ENCODE results near the gene NEAT1. TPM values are rescaled to one million over a fixed set of nuclear protein-coding genes. Genes with fewer than 3 reads are reported as not detected.

Gene NEAT1
- total RNA-seq, 1 donor from 2014 or later, result 411 TPM

DNA sequence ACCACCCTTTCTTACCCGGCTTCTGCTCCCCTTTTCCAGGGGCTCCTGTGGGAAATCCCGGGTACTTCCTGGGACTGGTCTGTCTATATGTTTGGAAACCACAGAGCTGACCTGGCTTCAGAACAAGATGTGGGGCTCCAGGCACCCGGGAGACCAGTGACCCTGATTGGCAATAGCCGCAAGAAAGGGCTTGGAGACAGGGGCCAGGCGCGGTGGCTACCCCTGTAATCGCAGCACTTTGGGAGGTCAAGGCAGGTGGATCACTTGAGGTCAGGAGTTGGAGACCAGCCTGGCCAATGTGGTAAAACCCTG, 3.2 kb upstream of the NEAT1 start:
- Mint-ChIP-seq H3K9me3 (no peaks in the 10 kb centered on the region), H3K27ac (peak overlapping the region; percentile 100), H3K27me3 (peaks cover 5% of the 10 kb centered on the region), H3K36me3 (ENCODE audit: low read depth) (peaks cover 26% of the 10 kb centered on the region), H3K4me3 (peak overlapping the region; percentile 100), H3K4me1 (peaks cover 57% of the 10 kb centered on the region)
- intact Hi-C loops (cut with micrococcal nuclease), result no loop called here
- no peak for DNase-seq

DNA sequence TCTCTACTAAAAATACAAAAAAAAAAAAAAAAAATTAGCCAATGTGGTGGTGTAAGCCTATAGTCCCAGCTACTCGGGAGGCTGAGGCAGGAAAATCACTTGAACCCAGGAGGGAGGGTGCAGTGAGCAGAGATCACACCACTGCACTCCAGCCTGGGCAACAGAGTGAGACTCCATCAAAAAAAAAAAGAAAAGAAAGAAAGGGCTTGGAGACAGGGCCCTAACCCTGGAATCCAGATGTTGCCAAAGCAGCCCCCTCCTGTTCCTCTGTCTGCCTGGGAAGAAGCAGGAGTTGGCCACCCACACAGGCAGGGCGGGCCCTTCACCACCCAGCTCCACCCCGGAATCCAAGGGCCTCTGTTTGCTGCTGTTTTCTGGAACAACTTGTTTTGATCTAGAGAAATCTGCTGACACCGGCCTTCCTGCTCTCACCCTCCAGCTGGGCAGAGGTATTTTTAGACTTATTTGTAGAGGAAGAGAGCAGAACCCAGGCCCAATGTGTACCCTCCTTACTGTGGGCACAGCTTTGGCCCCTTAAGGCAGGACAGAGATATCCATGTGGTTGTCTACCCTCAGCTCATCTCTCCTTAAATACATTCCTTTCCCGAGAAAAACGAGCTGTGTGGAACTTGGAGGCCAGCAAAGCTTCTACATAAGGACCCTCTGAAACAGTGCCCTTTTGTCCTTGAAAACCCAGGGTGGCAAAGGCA, 2.7 kb upstream of the NEAT1 start:
- DNase-seq, result peak; percentile 93
- peaks cover 31% of the 10 kb centered on the region for H3K36me3 Mint-ChIP-seq (ENCODE audit: low read depth)
- H3K27me3 Mint-ChIP-seq, result peaks cover 7% of the 10 kb centered on the region
- peak overlapping the region; percentile 100 for H3K4me3 Mint-ChIP-seq
- H3K27ac Mint-ChIP-seq, result peak overlapping the region; percentile 100
- intact Hi-C loops (cut with micrococcal nuclease), result no loop called here
- H3K9me3 Mint-ChIP-seq, result no peaks in the 10 kb centered on the region
- H3K4me1 Mint-ChIP-seq, result peaks cover 62% of the 10 kb centered on the region

DNA sequence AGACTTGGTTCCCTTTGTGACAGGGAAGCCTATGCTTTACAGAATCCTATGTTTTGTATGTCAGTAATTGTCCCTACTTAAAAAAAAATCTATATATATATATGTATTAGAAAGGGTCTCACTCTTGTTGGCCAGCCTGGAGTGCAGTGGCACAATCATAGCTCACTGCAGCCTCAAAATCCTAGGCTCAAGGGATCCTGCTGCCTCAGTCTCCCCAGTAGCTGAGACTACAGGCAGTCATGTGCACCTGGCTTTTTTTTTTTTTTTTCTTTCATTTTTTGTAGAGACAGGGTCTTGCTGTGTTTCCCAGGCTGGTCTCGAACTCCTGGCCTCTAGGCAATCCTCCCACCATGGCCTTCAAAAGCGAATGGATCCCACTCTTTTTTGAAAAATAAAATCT, 2.1 kb upstream of the NEAT1 start:
- Mint-ChIP-seq H3K36me3 (ENCODE audit: low read depth) (peaks cover 37% of the 10 kb centered on the region), H3K27ac (peak overlapping the region; percentile 100), H3K4me1 (peaks cover 66% of the 10 kb centered on the region), H3K27me3 (peaks cover 7% of the 10 kb centered on the region), H3K9me3 (no peaks in the 10 kb centered on the region), H3K4me3 (peak overlapping the region; percentile 100)
- intact Hi-C loops (cut with micrococcal nuclease), result no loop called here
- peak; percentile 72 for DNase-seq

DNA sequence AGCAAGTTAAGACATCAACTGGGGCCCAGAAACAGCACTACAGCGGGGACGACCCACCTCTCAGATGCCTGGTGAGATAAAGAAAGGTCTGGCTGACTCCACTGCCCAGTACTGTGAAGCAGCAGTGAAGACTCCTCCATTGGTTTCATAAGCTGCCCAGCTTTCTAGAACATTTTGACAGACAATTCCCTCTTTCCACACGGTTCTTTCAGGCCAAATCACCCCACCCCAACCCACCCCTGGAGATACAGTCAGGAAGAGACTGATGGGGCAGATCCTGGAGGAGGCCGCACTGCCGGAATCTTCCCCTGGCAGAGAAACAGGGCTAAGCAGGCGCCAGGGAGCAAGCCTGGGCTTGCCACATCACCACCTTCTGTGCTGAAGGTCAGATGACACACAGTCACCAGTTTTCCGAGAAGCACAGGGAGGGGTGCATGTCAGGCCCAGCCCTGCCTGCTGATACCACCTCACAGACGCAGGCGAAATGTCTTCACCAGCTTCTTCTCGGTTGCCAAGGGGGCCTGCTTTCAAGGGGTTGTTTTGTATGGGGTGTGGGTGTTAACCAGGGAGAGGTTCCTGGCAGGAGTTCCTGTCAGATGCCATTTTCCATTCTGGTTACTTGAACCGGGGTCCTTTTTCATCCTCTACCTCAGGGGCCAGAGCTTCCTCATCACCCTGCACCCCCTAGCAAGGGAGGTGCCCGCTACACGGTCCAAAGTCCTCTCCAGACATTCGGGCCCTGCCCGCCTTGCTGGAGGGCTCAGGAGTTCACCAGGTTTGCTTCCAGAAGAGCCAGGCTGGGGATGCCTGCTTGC, 1.4 kb upstream of the NEAT1 start:
- Mint-ChIP-seq H3K36me3 (ENCODE audit: low read depth) (peaks cover 42% of the 10 kb centered on the region), H3K27me3 (peaks cover 7% of the 10 kb centered on the region), H3K4me1 (peaks cover 62% of the 10 kb centered on the region), H3K9me3 (no peaks in the 10 kb centered on the region), H3K4me3 (peak overlapping the region; percentile 100), H3K27ac (peak overlapping the region; percentile 100)
- peak; percentile 97 for DNase-seq
- intact Hi-C loops (cut with micrococcal nuclease), result no loop called here

DNA sequence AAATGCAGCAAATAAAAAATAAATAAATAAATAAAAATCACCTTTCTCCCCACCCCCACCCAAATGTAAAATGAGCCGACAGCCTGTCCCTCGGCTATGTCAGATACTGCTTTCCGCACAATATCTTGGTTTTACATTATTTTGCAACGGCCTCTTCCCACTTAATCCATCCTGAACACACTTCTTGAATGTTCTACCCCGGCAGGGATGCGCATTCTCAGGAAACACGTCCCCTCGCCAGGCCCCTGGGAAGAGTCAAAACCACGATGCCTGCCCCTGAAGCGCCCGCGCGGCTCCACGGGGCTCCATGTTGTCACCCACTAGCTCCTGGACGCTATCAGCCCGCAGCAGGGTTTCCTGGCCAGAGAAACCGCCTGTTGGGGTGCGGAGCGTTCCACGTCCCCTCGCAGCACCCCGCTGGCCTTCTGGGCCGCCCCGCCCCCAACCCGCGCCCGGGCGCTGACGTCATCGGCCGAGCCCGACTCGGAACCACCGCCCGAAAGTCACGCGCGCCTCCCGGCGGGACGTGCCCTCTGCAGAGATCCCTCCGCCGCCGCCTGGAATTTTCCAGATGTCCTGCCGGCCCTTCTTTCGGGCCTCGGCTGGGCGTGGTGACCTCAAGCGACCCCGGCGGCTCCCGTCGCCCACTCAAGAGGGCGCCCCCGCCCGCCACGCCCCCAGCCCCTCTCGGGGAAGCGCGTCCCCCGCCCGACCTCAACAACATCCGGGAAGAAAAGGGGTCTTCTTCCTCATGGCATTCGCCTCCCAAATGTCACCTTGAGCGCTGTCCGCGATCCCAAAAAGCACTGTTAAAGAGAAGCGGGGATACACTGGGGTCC, 585 bp upstream of the NEAT1 start:
- peak overlapping the region; percentile 100 for H3K4me3 Mint-ChIP-seq
- H3K27me3 Mint-ChIP-seq, result peaks cover 7% of the 10 kb centered on the region
- intact Hi-C loops (cut with micrococcal nuclease), result loop anchor here (1.0 kb wide), 1 partner anchor 40 kb away; the partner anchor contains the start of gene SLC25A45
- peak; percentile 98 for DNase-seq
- H3K9me3 Mint-ChIP-seq, result no peaks in the 10 kb centered on the region
- H3K4me1 Mint-ChIP-seq, result peaks cover 63% of the 10 kb centered on the region
- peaks cover 50% of the 10 kb centered on the region for H3K36me3 Mint-ChIP-seq (ENCODE audit: low read depth)
- peak overlapping the region; percentile 100 for H3K27ac Mint-ChIP-seq

- peaks cover 63% of the 10 kb centered on the region for H3K4me1 Mint-ChIP-seq
- intact Hi-C loops (cut with micrococcal nuclease), result loop anchor here (2.0 kb wide), 1 partner anchor 151 kb away; no protein-coding TSS in a partner anchor
- H3K4me3 Mint-ChIP-seq, result peak overlapping the region; percentile 100
- peak; percentile 82 for DNase-seq
- H3K27ac Mint-ChIP-seq, result peak overlapping the region; percentile 100
- peaks cover 64% of the 10 kb centered on the region for H3K36me3 Mint-ChIP-seq (ENCODE audit: low read depth)
- H3K9me3 Mint-ChIP-seq, result no peaks in the 10 kb centered on the region
- H3K27me3 Mint-ChIP-seq, result peaks cover 7% of the 10 kb centered on the region
Measured at GRCh38 chr11:65423516-65424204, 1.1 kb downstream of the NEAT1 start.

GRCh38 chr11:65424205-65425104, 1.9 kb downstream of the NEAT1 start:
- peak overlapping the region; percentile 100 for H3K27ac Mint-ChIP-seq
- no peaks in the 10 kb centered on the region for H3K9me3 Mint-ChIP-seq
- H3K4me1 Mint-ChIP-seq, result peaks cover 63% of the 10 kb centered on the region
- intact Hi-C loops (cut with micrococcal nuclease), result loop anchor here (1.0 to 2.0 kb wide), 2 partner anchors 73 to 150 kb away; no protein-coding TSS in a partner anchor
- peak; percentile 87 for DNase-seq
- peaks cover 7% of the 10 kb centered on the region for H3K27me3 Mint-ChIP-seq
- peaks cover 67% of the 10 kb centered on the region for H3K36me3 Mint-ChIP-seq (ENCODE audit: low read depth)
- peak overlapping the region; percentile 100 for H3K4me3 Mint-ChIP-seq

GRCh38 chr11:65425105-65425970, 2.7 kb downstream of the NEAT1 start:
- Mint-ChIP-seq H3K27me3 (peaks cover 7% of the 10 kb centered on the region), H3K4me3 (peak overlapping the region; percentile 100), H3K9me3 (no peaks in the 10 kb centered on the region), H3K4me1 (peaks cover 67% of the 10 kb centered on the region), H3K36me3 (ENCODE audit: low read depth) (peaks cover 67% of the 10 kb centered on the region), H3K27ac (peak overlapping the region; percentile 100)
- intact Hi-C loops (cut with micrococcal nuclease), result loop anchor here (1.0 to 2.0 kb wide), 2 partner anchors 72 to 149 kb away; no protein-coding TSS in a partner anchor
- DNase-seq, result peak; percentile 93

GRCh38 chr11:65425971-65426838, 3.6 kb downstream of the NEAT1 start:
- DNase-seq, result peak; percentile 79
- peak overlapping the region; percentile 100 for H3K27ac Mint-ChIP-seq
- peaks cover 66% of the 10 kb centered on the region for H3K36me3 Mint-ChIP-seq (ENCODE audit: low read depth)
- intact Hi-C loops (cut with micrococcal nuclease), result loop anchor here (1.0 to 2.0 kb wide), 3 partner anchors 8 to 149 kb away; no protein-coding TSS in a partner anchor
- H3K27me3 Mint-ChIP-seq, result peaks cover 7% of the 10 kb centered on the region
- peaks cover 68% of the 10 kb centered on the region for H3K4me1 Mint-ChIP-seq
- peak overlapping the region; percentile 100 for H3K4me3 Mint-ChIP-seq
- no peaks in the 10 kb centered on the region for H3K9me3 Mint-ChIP-seq

GRCh38 chr11:65426839-65427690, 4.5 kb downstream of the NEAT1 start:
- Mint-ChIP-seq H3K27ac (peak overlapping the region; percentile 100), H3K4me3 (peak overlapping the region; percentile 100), H3K9me3 (no peaks in the 10 kb centered on the region), H3K27me3 (peaks cover 7% of the 10 kb centered on the region), H3K4me1 (peaks cover 74% of the 10 kb centered on the region), H3K36me3 (ENCODE audit: low read depth) (peaks cover 68% of the 10 kb centered on the region)
- DNase-seq, result peak; percentile 83
- intact Hi-C loops (cut with micrococcal nuclease), result loop anchor here (1.0 kb wide), 1 partner anchor 9 kb away; no protein-coding TSS in a partner anchor

Measured in activated CD4-positive, alpha-beta T cell treated with anti-CD3 and anti-CD28 coated beads, Interleukin-2, amount 10 ng/mL, durations not matched to agents 24 days and 14 days (primary cell).